ENCODE results near the gene NKX2-3. TPM values are rescaled to one million over a fixed set of nuclear protein-coding genes. Genes with fewer than 3 reads are reported as not detected.

The NKX2-3 gene
- total RNA-seq, 1 donor from 2014 or later, result not detected

DNA sequence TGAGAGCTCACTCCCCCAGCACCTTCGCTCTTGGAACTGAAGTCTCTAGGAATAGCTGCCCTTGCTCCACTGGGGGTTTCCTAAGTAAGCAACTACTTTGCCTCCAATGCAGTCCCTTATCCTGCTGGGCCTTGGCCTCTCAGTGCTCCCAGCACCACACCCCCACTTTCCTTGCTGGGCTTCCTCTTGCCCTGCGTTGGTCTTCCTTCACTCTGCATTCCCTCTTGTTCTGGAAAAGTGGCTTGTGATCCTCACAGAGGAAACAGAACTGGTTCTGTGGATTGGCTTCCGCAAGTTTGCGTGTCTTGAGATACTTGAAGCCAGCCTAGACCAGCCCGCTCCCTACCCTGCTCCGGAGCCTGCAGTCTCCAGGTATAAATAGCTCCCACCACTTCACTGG is 6.4 kb downstream of the NKX2-3 start:
- H4K20me1 ChIP-seq (ENCODE audit: insufficient read depth, low read length), result no peaks in the 10 kb centered on the region
- H3K9me3 ChIP-seq (ENCODE audit: insufficient read depth, low read depth, low read length), result peaks cover 10% of the 10 kb centered on the region
- H3K4me1 ChIP-seq (ENCODE audit: insufficient read depth, low read length), result no peaks in the 10 kb centered on the region
- H3K27ac ChIP-seq (ENCODE audit: low read depth, low read length), result no peak overlapping the region
- no peaks in the 10 kb centered on the region for H3K36me3 ChIP-seq (ENCODE audit: insufficient read depth, low read length)
- no peak overlapping the region for H3K27ac Mint-ChIP-seq (ENCODE audit: unreplicated experiment)
- peaks cover 84% of the 10 kb centered on the region for H3K27me3 ChIP-seq (ENCODE audit: insufficient read depth, low read length)
- H3K9me3 Mint-ChIP-seq (ENCODE audit: unreplicated experiment), result peaks cover 19% of the 10 kb centered on the region
- peaks cover 5% of the 10 kb centered on the region for H3K36me3 Mint-ChIP-seq (ENCODE audit: low read depth, unreplicated experiment)
- H2AFZ ChIP-seq (ENCODE audit: low read depth, low read length), result no peak overlapping the region
- TF ChIP-seq, protein P1, sequence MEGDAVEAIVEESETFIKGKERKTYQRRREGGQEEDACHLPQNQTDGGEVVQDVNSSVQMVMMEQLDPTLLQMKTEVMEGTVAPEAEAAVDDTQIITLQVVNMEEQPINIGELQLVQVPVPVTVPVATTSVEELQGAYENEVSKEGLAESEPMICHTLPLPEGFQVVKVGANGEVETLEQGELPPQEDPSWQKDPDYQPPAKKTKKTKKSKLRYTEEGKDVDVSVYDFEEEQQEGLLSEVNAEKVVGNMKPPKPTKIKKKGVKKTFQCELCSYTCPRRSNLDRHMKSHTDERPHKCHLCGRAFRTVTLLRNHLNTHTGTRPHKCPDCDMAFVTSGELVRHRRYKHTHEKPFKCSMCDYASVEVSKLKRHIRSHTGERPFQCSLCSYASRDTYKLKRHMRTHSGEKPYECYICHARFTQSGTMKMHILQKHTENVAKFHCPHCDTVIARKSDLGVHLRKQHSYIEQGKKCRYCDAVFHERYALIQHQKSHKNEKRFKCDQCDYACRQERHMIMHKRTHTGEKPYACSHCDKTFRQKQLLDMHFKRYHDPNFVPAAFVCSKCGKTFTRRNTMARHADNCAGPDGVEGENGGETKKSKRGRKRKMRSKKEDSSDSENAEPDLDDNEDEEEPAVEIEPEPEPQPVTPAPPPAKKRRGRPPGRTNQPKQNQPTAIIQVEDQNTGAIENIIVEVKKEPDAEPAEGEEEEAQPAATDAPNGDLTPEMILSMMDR (IDR thresholded peaks at IDR 0.05; ENCODE audit: insufficient read depth, low read depth, low read length), result no peak
- TF ChIP-seq EZH2 (IDR thresholded peaks at IDR 0.05; ENCODE audit: insufficient read depth, low read length), result no peak
- peaks cover 78% of the 10 kb centered on the region for H3K27me3 Mint-ChIP-seq (ENCODE audit: low read depth, unreplicated experiment)
- no peak overlapping the region for H3K4me2 ChIP-seq (ENCODE audit: low read length)
- no peak overlapping the region for H3K4me3 ChIP-seq (ENCODE audit: insufficient read depth, low read depth, low read length)
- H3K79me2 ChIP-seq (ENCODE audit: insufficient read depth, low read length), result no peaks in the 10 kb centered on the region
- H3K4me1 Mint-ChIP-seq (ENCODE audit: low read depth, unreplicated experiment), result no peaks in the 10 kb centered on the region
- DNase-seq (ENCODE audit: low read depth), result no peak
- no peak overlapping the region for H3K4me3 Mint-ChIP-seq (ENCODE audit: unreplicated experiment)
- H3K9ac ChIP-seq (ENCODE audit: low read length), result no peak overlapping the region
- no peak for FAIRE-seq

DNA sequence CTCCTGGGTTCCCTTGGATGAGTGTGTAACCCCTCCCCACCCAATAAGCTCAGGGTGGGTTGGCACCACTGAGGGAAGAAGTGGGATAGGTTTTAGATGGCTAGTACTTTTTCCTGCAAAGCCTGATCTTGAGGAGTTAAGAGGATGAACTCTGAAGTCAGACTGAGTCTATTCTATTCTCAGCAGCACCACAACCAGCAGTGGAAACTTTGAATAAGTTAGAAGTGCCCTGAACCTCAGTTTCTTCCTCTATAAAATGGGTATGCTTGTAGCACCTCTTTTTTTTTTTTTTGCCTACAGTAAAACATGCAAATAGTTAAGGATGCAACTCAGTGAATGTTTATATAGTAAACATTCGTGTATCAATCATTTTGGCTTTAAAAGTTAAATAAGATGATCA is 7.1 kb downstream of the NKX2-3 start:
- H3K4me1 ChIP-seq (ENCODE audit: insufficient read depth, low read length), result no peaks in the 10 kb centered on the region
- peaks cover 84% of the 10 kb centered on the region for H3K27me3 ChIP-seq (ENCODE audit: insufficient read depth, low read length)
- Mint-ChIP-seq H3K27ac (ENCODE audit: unreplicated experiment) (no peak overlapping the region), H3K27me3 (ENCODE audit: low read depth, unreplicated experiment) (peaks cover 77% of the 10 kb centered on the region), H3K36me3 (ENCODE audit: low read depth, unreplicated experiment) (peaks cover 3% of the 10 kb centered on the region), H3K9me3 (ENCODE audit: unreplicated experiment) (peaks cover 12% of the 10 kb centered on the region), H3K4me1 (ENCODE audit: low read depth, unreplicated experiment) (no peaks in the 10 kb centered on the region), H3K4me3 (ENCODE audit: unreplicated experiment) (no peak overlapping the region)
- no peak overlapping the region for H3K4me3 ChIP-seq (ENCODE audit: insufficient read depth, low read depth, low read length)
- no peaks in the 10 kb centered on the region for H3K79me2 ChIP-seq (ENCODE audit: insufficient read depth, low read length)
- FAIRE-seq, result no peak
- H3K9ac ChIP-seq (ENCODE audit: low read length), result no peak overlapping the region
- TF ChIP-seq, protein P1 (IDR thresholded peaks at IDR 0.05; ENCODE audit: insufficient read depth, low read depth, low read length), result no peak
- TF ChIP-seq EZH2 (IDR thresholded peaks at IDR 0.05; ENCODE audit: insufficient read depth, low read length), result no peak
- DNase-seq (ENCODE audit: low read depth), result no peak
- H2AFZ ChIP-seq (ENCODE audit: low read depth, low read length), result no peak overlapping the region
- no peaks in the 10 kb centered on the region for H3K36me3 ChIP-seq (ENCODE audit: insufficient read depth, low read length)
- H3K4me2 ChIP-seq (ENCODE audit: low read length), result no peak overlapping the region
- H3K27ac ChIP-seq (ENCODE audit: low read depth, low read length), result no peak overlapping the region
- H3K9me3 ChIP-seq (ENCODE audit: insufficient read depth, low read depth, low read length), result peaks cover 10% of the 10 kb centered on the region
- no peaks in the 10 kb centered on the region for H4K20me1 ChIP-seq (ENCODE audit: insufficient read depth, low read length)

DNA sequence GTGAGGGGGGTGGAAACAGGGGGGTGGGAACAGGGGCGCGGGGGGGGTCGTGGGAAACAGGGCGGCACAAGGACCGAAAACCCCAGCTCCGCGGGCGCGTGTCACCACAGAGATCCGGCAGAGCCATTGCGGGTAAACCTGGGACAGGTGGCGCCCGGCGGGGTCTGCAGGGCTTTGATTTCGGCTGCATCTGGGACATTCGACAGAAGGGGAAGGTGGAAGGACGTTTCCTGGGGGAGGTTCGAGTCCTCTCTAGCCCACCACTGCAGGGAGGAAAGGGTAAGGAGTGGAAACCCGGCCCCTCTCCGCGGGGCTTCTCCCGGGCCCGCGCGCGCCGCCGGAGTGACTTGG is 7.5 kb downstream of the NKX2-3 start:
- no peak for FAIRE-seq
- Mint-ChIP-seq H3K9me3 (ENCODE audit: unreplicated experiment) (peaks cover 12% of the 10 kb centered on the region), H3K27me3 (ENCODE audit: low read depth, unreplicated experiment) (peaks cover 80% of the 10 kb centered on the region), H3K36me3 (ENCODE audit: low read depth, unreplicated experiment) (peaks cover 3% of the 10 kb centered on the region), H3K4me3 (ENCODE audit: unreplicated experiment) (no peak overlapping the region), H3K27ac (ENCODE audit: unreplicated experiment) (no peak overlapping the region), H3K4me1 (ENCODE audit: low read depth, unreplicated experiment) (no peaks in the 10 kb centered on the region)
- DNase-seq (ENCODE audit: low read depth), result no peak
- Histone ChIP-seq H3K4me3 (ENCODE audit: insufficient read depth, low read depth, low read length) (no peak overlapping the region), H3K79me2 (ENCODE audit: insufficient read depth, low read length) (no peaks in the 10 kb centered on the region), H3K9ac (ENCODE audit: low read length) (no peak overlapping the region), H4K20me1 (ENCODE audit: insufficient read depth, low read length) (no peaks in the 10 kb centered on the region), H2AFZ (ENCODE audit: low read depth, low read length) (no peak overlapping the region), H3K27ac (ENCODE audit: low read depth, low read length) (no peak overlapping the region), H3K36me3 (ENCODE audit: insufficient read depth, low read length) (no peaks in the 10 kb centered on the region), H3K9me3 (ENCODE audit: insufficient read depth, low read depth, low read length) (peaks cover 10% of the 10 kb centered on the region), H3K4me1 (ENCODE audit: insufficient read depth, low read length) (no peaks in the 10 kb centered on the region), H3K4me2 (ENCODE audit: low read length) (no peak overlapping the region), H3K27me3 (ENCODE audit: insufficient read depth, low read length) (peaks cover 81% of the 10 kb centered on the region)
- TF ChIP-seq, protein P1 (IDR thresholded peaks at IDR 0.05; ENCODE audit: insufficient read depth, low read depth, low read length), result no peak
- TF ChIP-seq EZH2 (IDR thresholded peaks at IDR 0.05; ENCODE audit: insufficient read depth, low read length), result no peak

Data from astrocyte (in vitro differentiated cells and primary cell).